BE2C (cell line): ENCODE data around the gene EYA2.

Experiments used
- DNase-seq: peaks from one replicate; pipeline ENCODE4 v3.0.0-alpha.2; 2020
- H3K27me3 ChIP-seq: fragments of 250-450 bp; sonication (Bioruptor Pico); 2 replicates; pipeline ENCODE4 v1.5.1; 2020; ENCODE audit warnings: mild to moderate bottlenecking
- H3K36me3 ChIP-seq: fragments of 250-450 bp; sonication (Bioruptor Pico); 2 replicates; pipeline ENCODE4 v1.5.1; 2020; ENCODE audit warnings: mild to moderate bottlenecking
- H3K4me1 ChIP-seq: fragments of 250-450 bp; sonication (Bioruptor Pico); 2 replicates; pipeline ENCODE4 v1.5.1; 2020
- H3K4me3 ChIP-seq: 2 replicates; pipeline ENCODE4 v1.5.1; 2011; ENCODE audit warnings: low read depth, low read length
- H3K9me3 ChIP-seq: fragments of 250-450 bp; sonication (Bioruptor Pico); 2 replicates; pipeline ENCODE4 v1.5.1; 2020
- CTCF ChIP-seq: IDR thresholded peaks from 2 replicates; pipeline ENCODE4 v1.5.1; 2012; ENCODE audit warnings: mild to moderate bottlenecking, low read depth, low read length

EYA2 gene

DNA sequence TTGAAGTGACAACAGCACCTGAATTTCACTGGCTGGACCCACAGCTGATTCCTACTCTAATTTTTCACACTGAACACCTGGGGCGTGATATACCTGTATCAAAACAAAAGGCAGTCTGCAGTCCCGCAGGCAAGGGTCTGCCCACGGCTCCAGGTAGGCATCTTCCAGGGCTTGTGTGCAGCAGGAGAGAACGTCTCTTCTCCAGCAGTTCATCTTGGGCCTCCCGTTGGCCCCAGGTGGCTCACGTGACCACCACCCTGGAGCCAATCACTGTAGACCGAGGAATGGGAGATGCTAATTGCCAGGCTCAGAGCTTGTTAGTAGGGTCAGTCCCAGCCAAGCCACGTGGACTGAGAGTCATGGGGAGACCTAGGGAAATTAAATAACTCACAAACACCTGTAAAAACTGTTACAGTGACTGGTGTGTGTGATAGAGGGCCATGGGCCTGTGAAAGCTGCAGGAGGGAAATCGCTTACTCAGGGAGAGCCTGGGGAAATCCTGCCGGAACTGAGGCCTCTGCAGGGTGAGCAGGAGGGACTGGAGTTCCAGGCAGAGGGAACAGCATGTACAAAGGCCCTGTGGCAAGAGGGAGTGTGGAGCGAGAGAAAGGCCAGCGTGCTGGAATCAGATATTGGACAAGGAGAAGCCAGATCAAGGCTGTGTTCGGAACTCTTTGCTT is 83.4 kb downstream of the EYA2 start:
- TF ChIP-seq CTCF, result no peak
- H3K36me3 ChIP-seq, result no peaks in the 10 kb centered on the region
- H3K9me3 ChIP-seq, result no peaks in the 10 kb centered on the region
- H3K4me3 ChIP-seq, result no peak overlapping the region
- no peak for DNase-seq
- H3K27me3 ChIP-seq, result no peaks in the 10 kb centered on the region; the same call in 1 of the 2 replicates
- no peaks in the 10 kb centered on the region for H3K4me1 ChIP-seq

- no peaks in the 10 kb centered on the region for H3K36me3 ChIP-seq
- no peak overlapping the region for H3K4me3 ChIP-seq
- H3K27me3 ChIP-seq, result no peaks in the 10 kb centered on the region; the same call in 1 of the 2 replicates
- no peaks in the 10 kb centered on the region for H3K4me1 ChIP-seq
- H3K9me3 ChIP-seq, result no peaks in the 10 kb centered on the region
- DNase-seq, result no peak
- no peak for TF ChIP-seq CTCF
These were observed 84.4 kb downstream of the EYA2 start for GRCh38 chr20:46978951-46979491.

- DNase-seq, result no peak
These were observed 85.1 kb downstream of the EYA2 start for GRCh38 chr20:46979603-46980241.

DNA sequence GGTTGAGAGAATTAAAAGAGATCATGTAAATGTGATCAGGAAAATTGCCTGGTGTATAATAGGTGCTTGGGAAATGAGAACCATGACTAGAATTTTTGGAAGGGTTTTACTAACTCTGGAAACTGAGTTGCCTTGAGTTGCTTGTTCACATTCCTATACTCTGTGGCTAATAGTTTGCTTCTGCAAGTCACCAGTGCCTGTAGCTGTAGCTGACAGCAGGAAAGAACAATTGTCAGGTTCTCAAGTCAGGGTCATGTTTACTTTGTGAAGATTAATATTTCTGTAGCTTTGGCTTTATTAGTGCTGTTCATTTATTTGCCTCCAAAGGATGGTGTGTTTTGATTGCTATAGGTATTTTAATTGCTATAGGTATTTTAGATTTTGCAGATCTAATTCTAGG is 86.5 kb downstream of the EYA2 start:
- Histone ChIP-seq H3K9me3 (no peaks in the 10 kb centered on the region), H3K4me3 (no peak overlapping the region), H3K4me1 (no peaks in the 10 kb centered on the region), H3K36me3 (no peaks in the 10 kb centered on the region), H3K27me3 (no peaks in the 10 kb centered on the region; the same call in 1 of the 2 replicates)
- DNase-seq, result no peak
- no peak for TF ChIP-seq CTCF

More at GRCh38 chr20:46979603-46980241, 85.1 kb downstream of the EYA2 start:
- no peaks in the 10 kb centered on the region for H3K9me3 ChIP-seq
- no peak for TF ChIP-seq CTCF
- H3K4me3 ChIP-seq, result no peak overlapping the region
- H3K27me3 ChIP-seq, result no peaks in the 10 kb centered on the region; the same call in 1 of the 2 replicates
- H3K4me1 ChIP-seq, result no peaks in the 10 kb centered on the region
- no peaks in the 10 kb centered on the region for H3K36me3 ChIP-seq

GRCh38 chr20:46983466-46983865 is 88.8 kb downstream of the EYA2 start:
- H3K4me1 ChIP-seq, result no peaks in the 10 kb centered on the region
- no peaks in the 10 kb centered on the region; the same call in 1 of the 2 replicates for H3K27me3 ChIP-seq
- TF ChIP-seq CTCF, result no peak
- no peak overlapping the region for H3K4me3 ChIP-seq
- no peaks in the 10 kb centered on the region for H3K9me3 ChIP-seq
- DNase-seq, result no peak
- no peaks in the 10 kb centered on the region for H3K36me3 ChIP-seq

- Histone ChIP-seq H3K36me3 (no peaks in the 10 kb centered on the region), H3K9me3 (no peaks in the 10 kb centered on the region), H3K27me3 (no peaks in the 10 kb centered on the region; the same call in 1 of the 2 replicates), H3K4me1 (no peaks in the 10 kb centered on the region), H3K4me3 (no peak overlapping the region)
- TF ChIP-seq CTCF, result no peak
- no peak for DNase-seq
These were observed 89.8 kb downstream of the EYA2 start for GRCh38 chr20:46984405-46984804.
